K562 (cell line): Measurements from ENCODE around the gene SLC35A2. TPM values are rescaled to one million over a fixed set of nuclear protein-coding genes. Genes with fewer than 3 reads are reported as not detected.

Experiments
- ATAC-seq: fragments of 200-7000 bp; cut with Tn5 transposase; 3 replicates; pipeline ENCODE4 v1.9.1; 2020; ENCODE audit warnings: moderate library complexity
- BruUV-seq: library from RNA; stranded (reverse); fragments of 400-500 nt; replicated peaks from 2 replicates; lab custom pipeline; 2021; lab: Mats Ljungman, UMichigan
- CTCF ChIA-PET: fragments of 300-600 bp; formaldehyde crosslinking; extraction: SDS; loops from one replicate; lab custom pipeline; 2021; ENCODE audit warnings: low intra/inter-chr PET ratio; lab: Yijun Ruan, JAX
- POLR2A ChIA-PET: fragments of 300-600, 350-650 bp; sonication (Branson Sonifier 250); formaldehyde crosslinking; extraction: SDS; loops from one replicate; lab custom pipeline; 2021; ENCODE audit warnings: antibody characterized with exemption, inconsistent platforms; lab: Yijun Ruan, JAX
- DNase-seq, 4 experiments: peaks; one replicate each; pipeline versions ENCODE4 v3.0.0 to v3.0.0-alpha.2; 2011 to 2018; ENCODE audit warnings: low spot score in 3 of 4, mixed read lengths in 3 of 4; ENCODE audit errors: extremely low read depth in 1 of 4
- FAIRE-seq: peaks from 2 replicates; lab custom pipeline; 2011; peaks lifted over from hg19 to GRCh38; lab: Jason Lieb, UNC
- H2AFZ ChIP-seq: 2 replicates; pipeline ENCODE4 v1.6.0; 2011; ENCODE audit warnings: low read depth, low read length, control low read depth, inconsistent platforms
- H3K27ac ChIP-seq: fragments of 200-600 bp; 3 replicates; pipeline ENCODE4 v1.8.0; 2011; ENCODE audit warnings: low read depth, mild to moderate bottlenecking, control low read depth, inconsistent platforms, low read length, moderate library complexity, mixed read lengths; ENCODE audit errors: extremely low read depth
- H3K27me3 ChIP-seq, 2 experiments: fragments of 300-600 bp in 1 of 2; 2 replicates in 1 of 2; 3 replicates in 1 of 2; pipeline versions ENCODE4 v1.6.0 to v1.8.0; 2011; ENCODE audit warnings: inconsistent platforms in 2 of 2, low read length in 2 of 2, mild to moderate bottlenecking in 1 of 2, mixed read lengths in 1 of 2, moderate library complexity in 1 of 2; ENCODE audit not compliant: control insufficient read depth in 2 of 2, insufficient read depth in 2 of 2
- H3K36me3 ChIP-seq: fragments of 300-600 bp; 3 replicates; pipeline ENCODE4 v1.8.0; 2011; ENCODE audit warnings: mild to moderate bottlenecking, low read length, inconsistent platforms; ENCODE audit not compliant: control insufficient read depth, insufficient read depth
- H3K4me1 ChIP-seq, 2 experiments: fragments of 200-600 bp in 1 of 2; replicated peaks in 1 of 2; 2 replicates in 1 of 2; 3 replicates in 1 of 2; pipeline versions ENCODE4 v1.5.1 to v1.8.0; 2011; ENCODE audit warnings: inconsistent platforms in 2 of 2, low read length in 2 of 2, mild to moderate bottlenecking in 1 of 2, mixed read lengths in 1 of 2, moderate library complexity in 1 of 2; ENCODE audit not compliant: control insufficient read depth in 2 of 2, insufficient read depth in 2 of 2
- H3K4me2 ChIP-seq: 2 replicates; pipeline ENCODE4 v1.6.1; 2011; ENCODE audit warnings: low read length, control low read depth, inconsistent platforms, mixed read lengths; ENCODE audit not compliant: insufficient read depth
- H3K4me3 ChIP-seq: fragments of 200-600 bp; sonication (generic), shearing (Covaris generic); 2 replicates; pipeline ENCODE4 v1.5.1; 2016; ENCODE audit warnings: control low read depth, inconsistent platforms
- H3K79me2 ChIP-seq: fragments of 200-600 bp; 3 replicates; pipeline ENCODE4 v1.8.0; 2011; ENCODE audit warnings: low read length, inconsistent platforms; ENCODE audit not compliant: control insufficient read depth, insufficient read depth
- H3K9ac ChIP-seq, 2 experiments: 2 replicates each; pipeline versions ENCODE4 v1.6.0 to v1.6.1; 2011; ENCODE audit warnings: low read depth in 2 of 2, low read length in 2 of 2, control low read depth in 1 of 2, inconsistent platforms in 1 of 2, mild to moderate bottlenecking in 1 of 2, mixed read lengths in 1 of 2; ENCODE audit not compliant: insufficient read depth in 1 of 2
- H3K9me1 ChIP-seq: one replicate; pipeline ENCODE4 v1.6.0; 2011; ENCODE audit warnings: inconsistent platforms, mild to moderate bottlenecking, low read length, moderate library complexity; ENCODE audit not compliant: control insufficient read depth, insufficient read depth
- H3K9me3 ChIP-seq: replicated peaks from 2 replicates; pipeline ENCODE4 v1.5.1; 2011; ENCODE audit warnings: low read depth, low read length, inconsistent platforms; ENCODE audit not compliant: control insufficient read depth, insufficient read depth
- H4K20me1 ChIP-seq: replicated peaks from 2 replicates; pipeline ENCODE4 v1.6.1; 2011; ENCODE audit warnings: low read length, inconsistent platforms, mixed read lengths; ENCODE audit not compliant: control insufficient read depth, insufficient read depth
- ARID1B ChIP-seq: fragments of 450-650 bp; IDR thresholded peaks from 2 replicates; pipeline ENCODE4 v1.6.1; 2016; ENCODE audit warnings: antibody characterized with exemption, mild to moderate bottlenecking, inconsistent platforms
- CBX2 ChIP-seq: fragments of 200-600 bp; sonication (generic); IDR thresholded peaks from one replicate; pipeline ENCODE4 v1.6.1; 2012; ENCODE audit warnings: mild to moderate bottlenecking, low read length, inconsistent platforms; ENCODE audit not compliant: insufficient read depth, poor library complexity, severe bottlenecking
- CEBPB ChIP-seq: fragments of 450-650 bp; IDR thresholded peaks from 2 replicates; pipeline ENCODE4 v1.6.1; 2016; ENCODE audit warnings: missing genetic modification characterization, missing compliant biosample characterization
- DLX4 ChIP-seq: fragments of 250-450 bp; sonication (Bioruptor Pico); IDR thresholded peaks from 2 replicates; pipeline ENCODE4 v1.6.1; 2021; ENCODE audit warnings: mild to moderate bottlenecking
- FUS ChIP-seq: fragments of 200-400 bp; formaldehyde crosslinking; optimal IDR thresholded peaks from 2 replicates; pipeline ENCODE3; 2017; ENCODE audit warnings: low read depth, low read length
- HCFC1 ChIP-seq: IDR thresholded peaks from 2 replicates; pipeline ENCODE4 v1.6.1; 2012; ENCODE audit warnings: low read depth, low read length, improper control_type of control experiment
- MXI1 ChIP-seq: IDR thresholded peaks from 2 replicates; pipeline ENCODE4 v1.6.1; 2011; ENCODE audit warnings: low read depth, mild to moderate bottlenecking, improper control_type of control experiment, low read length
- NR4A1 ChIP-seq, 2 experiments: fragments of 250-450 bp in 1 of 2; fragments of 450-650 bp in 1 of 2; sonication (Bioruptor Pico) in 1 of 2; IDR thresholded peaks; 2 replicates each; pipeline versions ENCODE4 v1.4.0 to v1.6.1; 2016 to 2020; ENCODE audit warnings: mild to moderate bottlenecking in 2 of 2, missing compliant biosample characterization in 1 of 2, missing genetic modification characterization in 1 of 2, moderate library complexity in 1 of 2
- OTX1 ChIP-seq: fragments of 450-650 bp; formaldehyde crosslinking; IDR thresholded peaks from 2 replicates; pipeline ENCODE4 v1.4.0; 2022; ENCODE audit warnings: mild to moderate bottlenecking
- PHB2 ChIP-seq: fragments of 450-650 bp; IDR thresholded peaks from 2 replicates; pipeline ENCODE4 v1.6.1; 2017; ENCODE audit warnings: low read depth
- PHF20 ChIP-seq: fragments of 450-650 bp; IDR thresholded peaks from 2 replicates; pipeline ENCODE4 v1.6.1; 2018; ENCODE audit not compliant: partially characterized antibody
- RBM17 ChIP-seq: fragments of 200-400 bp; formaldehyde crosslinking; IDR thresholded peaks from 2 replicates; pipeline ENCODE4 v1.6.1; 2017; ENCODE audit warnings: low read depth, mild to moderate bottlenecking, low read length, borderline replicate concordance
- RHOXF2B ChIP-seq: fragments of 250-450 bp; sonication (Bioruptor Pico); conservative IDR thresholded peaks from 2 replicates; pipeline ENCODE4 v1.5.1; 2021
- SLC30A9 ChIP-seq: fragments of 250-450 bp; sonication (Bioruptor Pico); IDR thresholded peaks from 2 replicates; pipeline ENCODE4 v1.8.0; 2022; ENCODE audit warnings: mild to moderate bottlenecking, moderate library complexity
- SOX6 ChIP-seq: fragments of 450-650 bp; IDR thresholded peaks from 2 replicates; pipeline ENCODE4 v1.6.1; 2014; ENCODE audit warnings: mild to moderate bottlenecking
- TGIF2 ChIP-seq: sonication (generic); formaldehyde crosslinking; IDR thresholded peaks from 2 replicates; pipeline ENCODE4 v1.8.1; 2022; ENCODE audit warnings: mild to moderate bottlenecking, missing genetic modification reagents, moderate library complexity
- ZBTB1 ChIP-seq: sonication (generic); formaldehyde crosslinking; IDR thresholded peaks from 2 replicates; pipeline ENCODE4 v1.8.1; 2023; ENCODE audit warnings: missing genetic modification reagents, low read depth, mild to moderate bottlenecking, borderline replicate concordance
- ZFX ChIP-seq: sonication (generic); formaldehyde crosslinking; IDR thresholded peaks from 2 replicates; pipeline ENCODE4 v1.8.0; 2022; ENCODE audit warnings: mild to moderate bottlenecking, missing genetic modification reagents, moderate library complexity
- ZNF316 ChIP-seq: fragments of 450-650 bp; IDR thresholded peaks from 2 replicates; pipeline ENCODE4 v1.6.1; 2016
- WGBS: fragments of 100-300 bp; shearing (Covaris generic); methylation state at CpG from one replicate; pipeline ENCODE4 v1.1.6; 2016; ENCODE audit warnings: low coverage, mixed read lengths; ENCODE audit not compliant: insufficient coverage; ENCODE audit errors: missing lambda C conversion rate; 5-methylcytosine and 5-hydroxymethylcytosine counted together
- in situ Hi-C: fragments of 300-500 bp; cut with MboI; formaldehyde crosslinking; loops from 4 replicates; pipeline ENCODE4 v1.15.0; 2018; ENCODE audit warnings: inconsistent platforms, mixed read lengths
- intact Hi-C: fragments of 100-400 bp; cut with micrococcal nuclease; formaldehyde crosslinking; loops from 2 replicates; pipeline ENCODE4 v1.14.2; 2022
- polyA plus RNA-seq, 8 experiments: library from polyadenylated mRNA; depleted of rRNA in 4 of 8; stranded (reverse) in 5 of 8; unstranded in 3 of 8; fragments of >200 nt; fragmentation: Nextera tagmentation in 2 of 8; fragmentation: Illumina TruSeq in 1 of 8; extraction: Ambion mirVana in 2 of 8; extraction: Trizol in 1 of 8; gene quantifications; 2 replicates each; pipeline versions ENCODE4 v1.2.1 to v1.2.3, GENCODE V29; 2011 to 2014; ENCODE audit warnings: inconsistent platforms in 1 of 8, missing spikeins in 1 of 8
- total RNA-seq, 7 experiments: library from RNA; depleted of rRNA in 6 of 7; stranded (reverse); fragments of >200 nt in 6 of 7; fragmentation: Illumina TruSeq in 2 of 7; extraction: Trizol in 2 of 7; gene quantifications; 2 replicates each; pipeline versions ENCODE4 v1.2.1 to v1.2.3, GENCODE V29; 2011 to 2021; ENCODE audit warnings: low replicate concordance in 1 of 7
- TF ChIP-seq, protein P1 (sequence below): fragments of 250-450 bp; sonication (Bioruptor Pico); IDR thresholded peaks from 2 replicates; pipeline ENCODE4 v1.9.0; 2021; ENCODE audit warnings: mild to moderate bottlenecking, inconsistent platforms

SLC35A2 gene
- total and polyA plus RNA-seq, 9 of the 15 experiments (the other 6 are each of a cell fraction or from before 2014, with no cell fraction given) = 3.3 to 38.9 (median 20.0) TPM

- Histone ChIP-seq H4K20me1 (peaks cover 28% of the 10 kb centered on the region), H3K4me1 (peaks cover 29 to 34% of the 10 kb centered on the region in 2 experiments; a peak in 4 of 5 replicates), H3K27me3 (no peaks in the 10 kb centered on the region; a peak in 1 of 5 replicates), H3K9me3 (no peaks in the 10 kb centered on the region), H3K9me1 (no peaks in the 10 kb centered on the region), H3K27ac (peak overlapping the region; percentile 77), H3K79me2 (peaks cover 61% of the 10 kb centered on the region), H3K4me2 (peak overlapping the region; percentile 97), H3K4me3 (peak overlapping the region; percentile 89), H3K9ac (peak overlapping the region; percentile 59 to 90), H2AFZ (peak overlapping the region; percentile 54), H3K36me3 (peaks cover 62% of the 10 kb centered on the region)
- ATAC-seq (peak; percentile 25), DNase-seq (peak in 1 of 4 experiments; percentile 19), FAIRE-seq (no peak)
- TSS peak; percentile 76 for BruUV-seq
- CTCF ChIA-PET = no interaction called here
- in situ Hi-C loops = no loop called here
- intact Hi-C loops = loop anchor here (1.0 to 10.0 kb wide), 2 partner anchors 18 to 285 kb away; no protein-coding TSS in a partner anchor
- POLR2A ChIA-PET = interaction anchor here (1.0 kb wide), 1 partner anchor 18 kb away, joined by 4 read pairs; no protein-coding TSS in a partner anchor
- WGBS = under 1% methylated on average over 15 of the region's 15 CpGs
- TF ChIP-seq RBM17 = no peak
- no peak for TF ChIP-seq ZNF316
- TF ChIP-seq SLC30A9 = no peak
- TF ChIP-seq ZFX (CRISPR knock-in tag) = no peak
- no peak for TF ChIP-seq PHF20
- TF ChIP-seq HCFC1 = no peak
- no peak for TF ChIP-seq PHB2
- TF ChIP-seq, protein P1, sequence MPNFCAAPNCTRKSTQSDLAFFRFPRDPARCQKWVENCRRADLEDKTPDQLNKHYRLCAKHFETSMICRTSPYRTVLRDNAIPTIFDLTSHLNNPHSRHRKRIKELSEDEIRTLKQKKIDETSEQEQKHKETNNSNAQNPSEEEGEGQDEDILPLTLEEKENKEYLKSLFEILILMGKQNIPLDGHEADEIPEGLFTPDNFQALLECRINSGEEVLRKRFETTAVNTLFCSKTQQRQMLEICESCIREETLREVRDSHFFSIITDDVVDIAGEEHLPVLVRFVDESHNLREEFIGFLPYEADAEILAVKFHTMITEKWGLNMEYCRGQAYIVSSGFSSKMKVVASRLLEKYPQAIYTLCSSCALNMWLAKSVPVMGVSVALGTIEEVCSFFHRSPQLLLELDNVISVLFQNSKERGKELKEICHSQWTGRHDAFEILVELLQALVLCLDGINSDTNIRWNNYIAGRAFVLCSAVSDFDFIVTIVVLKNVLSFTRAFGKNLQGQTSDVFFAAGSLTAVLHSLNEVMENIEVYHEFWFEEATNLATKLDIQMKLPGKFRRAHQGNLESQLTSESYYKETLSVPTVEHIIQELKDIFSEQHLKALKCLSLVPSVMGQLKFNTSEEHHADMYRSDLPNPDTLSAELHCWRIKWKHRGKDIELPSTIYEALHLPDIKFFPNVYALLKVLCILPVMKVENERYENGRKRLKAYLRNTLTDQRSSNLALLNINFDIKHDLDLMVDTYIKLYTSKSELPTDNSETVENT (CRISPR knock-in tag) = no peak
- TF ChIP-seq ARID1B = no peak
- no peak for TF ChIP-seq OTX1 (CRISPR knock-in tag)
- no peak for TF ChIP-seq CBX2
- no peak for TF ChIP-seq NR4A1 (CRISPR knock-in tag; IDR thresholded peaks at IDR 0.05)
- TF ChIP-seq NR4A1 (tag; IDR thresholded peaks at IDR 0.05) = no peak
- no peak for TF ChIP-seq CEBPB
- no peak for TF ChIP-seq RHOXF2B (CRISPR knock-in tag)
- TF ChIP-seq DLX4 = no peak
- no peak for TF ChIP-seq FUS
- TF ChIP-seq TGIF2 (CRISPR knock-in tag) = no peak
- 0 out of 2 replicates have a peak, but pooled peaks have one; percentile 10 for TF ChIP-seq SOX6
- TF ChIP-seq ZBTB1 (CRISPR knock-in tag) = no peak
- TF ChIP-seq MXI1 = 0 out of 2 replicates have a peak, but pooled peaks have one; percentile 6
These were observed 8.0 kb upstream of the SLC35A2 start for GRCh38 chrX:48919360-48919841.
